HepG2 (cell line): ENCODE data around the gene GLB1L. TPM values are rescaled to one million over a fixed set of nuclear protein-coding genes. Genes with fewer than 3 reads are reported as not detected.

Experiments
- CCDC6 ChIP-seq: sonication (generic); formaldehyde crosslinking; IDR thresholded peaks from 2 replicates; pipeline ENCODE4 v1.8.1; 2022; ENCODE audit warnings: mild to moderate bottlenecking, missing genetic modification reagents, moderate library complexity
- CREM ChIP-seq, 2 experiments: sonication (generic) in 1 of 2; formaldehyde crosslinking in 1 of 2; IDR thresholded peaks; 2 replicates each; pipeline versions ENCODE4 v1.4.0 to v1.6.1; 2016 to 2020; ENCODE audit warnings: antibody characterized with exemption in 1 of 2, mild to moderate bottlenecking in 1 of 2, missing genetic modification reagents in 1 of 2
- HNF4A ChIP-seq: sonication (generic); formaldehyde crosslinking; IDR thresholded peaks from 2 replicates; pipeline ENCODE4 v1.4.0; 2020; ENCODE audit warnings: missing genetic modification reagents
- KAT7 ChIP-seq: IDR thresholded peaks from 2 replicates; pipeline ENCODE4 v1.6.1; 2018; ENCODE audit warnings: borderline replicate concordance, missing compliant biosample characterization
- KLF15 ChIP-seq: sonication (generic); formaldehyde crosslinking; IDR thresholded peaks from 2 replicates; pipeline ENCODE4 v1.8.1; 2023; ENCODE audit warnings: borderline replicate concordance, mild to moderate bottlenecking, inconsistent platforms, missing genetic modification reagents, mixed read lengths
- RELA ChIP-seq: sonication (generic); formaldehyde crosslinking; IDR thresholded peaks from 2 replicates; pipeline ENCODE4 v1.4.0; 2020; ENCODE audit warnings: missing genetic modification reagents
- RORA ChIP-seq: sonication (generic); formaldehyde crosslinking; IDR thresholded peaks from 2 replicates; pipeline ENCODE4 v1.5.0; 2020; ENCODE audit warnings: mild to moderate bottlenecking, missing genetic modification reagents, moderate library complexity
- SALL1 ChIP-seq: sonication (generic); formaldehyde crosslinking; IDR thresholded peaks from 2 replicates; pipeline ENCODE4 v1.8.0; 2022; ENCODE audit warnings: mild to moderate bottlenecking, missing genetic modification reagents
- SMC3 ChIP-seq: IDR thresholded peaks from 2 replicates; pipeline ENCODE4 v1.6.1; 2011; ENCODE audit warnings: low read length, improper control_type of control experiment
- TP53 ChIP-seq: sonication (generic); formaldehyde crosslinking; conservative IDR thresholded peaks from 2 replicates; pipeline ENCODE4 v1.4.0; 2020; ENCODE audit warnings: missing genetic modification reagents
- YY1 ChIP-seq: IDR thresholded peaks from 2 replicates; pipeline ENCODE4 v1.6.1; 2011; ENCODE audit warnings: low read length, low read depth, moderate library complexity, mild to moderate bottlenecking; ENCODE audit not compliant: insufficient read depth, insufficient replicate concordance
- ZNF253 ChIP-seq: sonication (generic); formaldehyde crosslinking; IDR thresholded peaks from 2 replicates; pipeline ENCODE4 v1.8.0; 2022; ENCODE audit warnings: mild to moderate bottlenecking, missing genetic modification reagents, borderline replicate concordance
- ZNF263 ChIP-seq: sonication (generic); formaldehyde crosslinking; IDR thresholded peaks from 2 replicates; pipeline ENCODE4 v1.4.0; 2020; ENCODE audit warnings: missing genetic modification reagents
- ZNF556 ChIP-seq: sonication (generic); formaldehyde crosslinking; IDR thresholded peaks from 2 replicates; pipeline ENCODE4 v1.4.0; 2020; ENCODE audit warnings: mild to moderate bottlenecking, missing genetic modification reagents, borderline replicate concordance
- polyA plus RNA-seq, 8 experiments: library from polyadenylated mRNA; depleted of rRNA in 3 of 8; stranded (reverse) in 7 of 8; unstranded in 1 of 8; fragments of >200 nt; fragmentation: Illumina TruSeq in 4 of 8; extraction: Trizol in 4 of 8; gene quantifications; 2 replicates each; pipeline versions ENCODE4 v1.2.1 to v1.2.3, GENCODE V29; 2011 to 2016; ENCODE audit warnings: low read depth in 4 of 8, missing spikeins in 1 of 8, mixed read lengths in 1 of 8; ENCODE audit not compliant: insufficient read depth in 1 of 8
- total RNA-seq, 5 experiments: library from RNA; depleted of rRNA; stranded (reverse); fragments of >200 nt; fragmentation: Illumina TruSeq; extraction: Trizol; gene quantifications; 2 replicates each; pipeline ENCODE4 v1.2.3, GENCODE V29; 2016; ENCODE audit warnings: low read depth in 1 of 5
- TF ChIP-seq, protein P1 (sequence below): sonication (generic); formaldehyde crosslinking; IDR thresholded peaks from 2 replicates; pipeline ENCODE4 v1.5.1; 2020; ENCODE audit warnings: mild to moderate bottlenecking, moderate library complexity, missing genetic modification reagents
- TF ChIP-seq, protein P2 (sequence below): sonication (generic); formaldehyde crosslinking; conservative IDR thresholded peaks from 2 replicates; pipeline ENCODE4 v1.5.0; 2020; ENCODE audit warnings: missing genetic modification reagents
- TF ChIP-seq, protein P3 (sequence below): sonication (generic); formaldehyde crosslinking; IDR thresholded peaks from 2 replicates; pipeline ENCODE4 v1.8.1; 2023; ENCODE audit warnings: mild to moderate bottlenecking, missing genetic modification reagents

Gene GLB1L
- total and polyA plus RNA-seq, 2 of the 13 experiments (the other 11 are each of a cell fraction or from before 2014, with no cell fraction given) = 6.8 to 7.3 TPM

DNA sequence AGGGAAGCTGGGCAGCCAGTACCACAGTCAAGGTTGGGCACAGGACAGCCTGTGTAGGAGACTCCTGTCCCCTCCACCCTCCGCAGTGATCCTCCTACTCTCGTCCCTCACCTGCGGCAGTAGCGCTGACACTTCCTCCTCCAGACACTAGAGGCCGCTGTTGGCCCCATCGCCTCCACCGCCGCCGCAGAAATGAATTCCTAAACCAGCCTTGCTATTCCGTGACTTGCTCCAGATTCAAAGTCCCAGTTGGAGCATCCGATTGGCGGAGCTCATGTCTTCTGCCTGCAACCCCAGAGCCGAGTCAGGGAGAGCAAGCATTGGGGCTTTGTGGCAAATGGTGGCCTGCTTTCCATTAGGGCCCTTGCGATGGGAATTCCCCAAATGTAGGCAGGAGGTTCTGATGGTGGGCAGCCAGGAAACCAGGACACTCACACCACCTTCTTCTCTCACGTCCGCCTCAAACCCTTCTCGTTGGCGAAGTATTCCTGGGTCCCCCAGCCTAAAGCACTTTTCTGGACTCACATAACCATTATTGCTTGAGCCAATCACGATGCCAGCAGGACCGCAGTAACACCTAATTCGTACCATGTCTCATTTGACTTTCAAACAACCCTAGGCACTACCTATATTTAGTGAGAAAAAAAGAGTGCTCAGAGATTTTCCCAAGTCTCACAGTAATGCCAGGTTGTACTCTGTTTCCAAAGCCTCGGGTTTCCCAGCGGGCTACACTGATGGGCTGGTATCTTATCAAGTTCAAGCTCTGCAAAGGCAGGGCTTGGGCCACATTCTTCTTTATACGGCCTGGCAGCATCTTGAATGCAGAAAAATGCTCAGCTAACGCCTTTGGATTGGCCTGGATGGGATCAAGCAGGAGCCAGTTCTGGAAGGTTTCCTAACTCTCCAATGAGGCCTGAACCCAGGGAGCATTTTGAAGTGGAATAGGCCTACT, 32.7 kb upstream of the GLB1L start (continued):
- TF ChIP-seq RELA (0 out of 2 replicates have a peak, but pooled peaks have one; percentile 43), ZNF253 (no peak), ZNF263 (CRISPR knock-in tag) (peak; percentile 78; the same call in 1 of the 2 replicates), CREM (IDR thresholded peaks at IDR 0.05) (peak; percentile 19; the same call in 1 of the 2 replicates), CREM (CRISPR knock-in tag; IDR thresholded peaks at IDR 0.05) (no peak), ZNF556 (CRISPR knock-in tag) (peak; percentile 87), RORA (no peak), CCDC6 (CRISPR knock-in tag) (peak; percentile 31; the same call in 1 of the 2 replicates), TP53 (no peak), KAT7 (CRISPR knock-in tag) (no peak), KLF15 (CRISPR knock-in tag) (no peak), HNF4A (CRISPR knock-in tag) (peak; percentile 13; the same call in 1 of the 2 replicates), SALL1 (CRISPR knock-in tag) (peak; percentile 76; the same call in 1 of the 2 replicates), YY1 (peak; percentile 32), SMC3 (peak; percentile 52)
- TF ChIP-seq, protein P1, sequence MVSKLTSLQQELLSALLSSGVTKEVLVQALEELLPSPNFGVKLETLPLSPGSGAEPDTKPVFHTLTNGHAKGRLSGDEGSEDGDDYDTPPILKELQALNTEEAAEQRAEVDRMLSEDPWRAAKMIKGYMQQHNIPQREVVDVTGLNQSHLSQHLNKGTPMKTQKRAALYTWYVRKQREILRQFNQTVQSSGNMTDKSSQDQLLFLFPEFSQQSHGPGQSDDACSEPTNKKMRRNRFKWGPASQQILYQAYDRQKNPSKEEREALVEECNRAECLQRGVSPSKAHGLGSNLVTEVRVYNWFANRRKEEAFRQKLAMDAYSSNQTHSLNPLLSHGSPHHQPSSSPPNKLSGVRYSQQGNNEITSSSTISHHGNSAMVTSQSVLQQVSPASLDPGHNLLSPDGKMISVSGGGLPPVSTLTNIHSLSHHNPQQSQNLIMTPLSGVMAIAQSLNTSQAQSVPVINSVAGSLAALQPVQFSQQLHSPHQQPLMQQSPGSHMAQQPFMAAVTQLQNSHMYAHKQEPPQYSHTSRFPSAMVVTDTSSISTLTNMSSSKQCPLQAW = peak; percentile 70
- TF ChIP-seq, protein P2, sequence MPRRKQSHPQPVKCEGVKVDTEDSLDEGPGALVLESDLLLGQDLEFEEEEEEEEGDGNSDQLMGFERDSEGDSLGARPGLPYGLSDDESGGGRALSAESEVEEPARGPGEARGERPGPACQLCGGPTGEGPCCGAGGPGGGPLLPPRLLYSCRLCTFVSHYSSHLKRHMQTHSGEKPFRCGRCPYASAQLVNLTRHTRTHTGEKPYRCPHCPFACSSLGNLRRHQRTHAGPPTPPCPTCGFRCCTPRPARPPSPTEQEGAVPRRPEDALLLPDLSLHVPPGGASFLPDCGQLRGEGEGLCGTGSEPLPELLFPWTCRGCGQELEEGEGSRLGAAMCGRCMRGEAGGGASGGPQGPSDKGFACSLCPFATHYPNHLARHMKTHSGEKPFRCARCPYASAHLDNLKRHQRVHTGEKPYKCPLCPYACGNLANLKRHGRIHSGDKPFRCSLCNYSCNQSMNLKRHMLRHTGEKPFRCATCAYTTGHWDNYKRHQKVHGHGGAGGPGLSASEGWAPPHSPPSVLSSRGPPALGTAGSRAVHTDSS (CRISPR knock-in tag) = no peak
- TF ChIP-seq, protein P3, sequence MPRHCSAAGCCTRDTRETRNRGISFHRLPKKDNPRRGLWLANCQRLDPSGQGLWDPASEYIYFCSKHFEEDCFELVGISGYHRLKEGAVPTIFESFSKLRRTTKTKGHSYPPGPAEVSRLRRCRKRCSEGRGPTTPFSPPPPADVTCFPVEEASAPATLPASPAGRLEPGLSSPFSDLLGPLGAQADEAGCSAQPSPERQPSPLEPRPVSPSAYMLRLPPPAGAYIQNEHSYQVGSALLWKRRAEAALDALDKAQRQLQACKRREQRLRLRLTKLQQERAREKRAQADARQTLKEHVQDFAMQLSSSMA = peak; percentile 86
